Skin epidermis (tissue), 12 donors: Measurements from ENCODE around the gene TTC39C.
A peak's percentile ranks its signal among the peaks of the same experiment; 100 is the strongest.
"Not testable (repeated sequence)": the region's sequence is repeated elsewhere in the genome, so short reads cannot be mapped to it uniquely, and the experiment has no call there.

Source experiments
- H3K27ac ChIP-seq, 21 experiments: fragments of 200-600 bp; sonication (generic) in 11 of 21; one replicate each; pipeline ENCODE4 v1.5.0; 2020; ENCODE audit warnings: mild to moderate bottlenecking in 3 of 21, inconsistent platforms in 2 of 21, moderate library complexity in 2 of 21
- H3K4me3 ChIP-seq, 7 experiments: fragments of 200-600 bp; sonication (generic) in 2 of 7; one replicate each; pipeline ENCODE4 v1.5.0; 2020; ENCODE audit warnings: inconsistent platforms in 2 of 7, mild to moderate bottlenecking in 2 of 7, moderate library complexity in 1 of 7

TTC39C gene

GRCh38 chr18:24112874-24113615 lies 98.5 kb downstream of the TTC39C start:
- H3K27ac ChIP-seq: no peak overlapping the region

DNA sequence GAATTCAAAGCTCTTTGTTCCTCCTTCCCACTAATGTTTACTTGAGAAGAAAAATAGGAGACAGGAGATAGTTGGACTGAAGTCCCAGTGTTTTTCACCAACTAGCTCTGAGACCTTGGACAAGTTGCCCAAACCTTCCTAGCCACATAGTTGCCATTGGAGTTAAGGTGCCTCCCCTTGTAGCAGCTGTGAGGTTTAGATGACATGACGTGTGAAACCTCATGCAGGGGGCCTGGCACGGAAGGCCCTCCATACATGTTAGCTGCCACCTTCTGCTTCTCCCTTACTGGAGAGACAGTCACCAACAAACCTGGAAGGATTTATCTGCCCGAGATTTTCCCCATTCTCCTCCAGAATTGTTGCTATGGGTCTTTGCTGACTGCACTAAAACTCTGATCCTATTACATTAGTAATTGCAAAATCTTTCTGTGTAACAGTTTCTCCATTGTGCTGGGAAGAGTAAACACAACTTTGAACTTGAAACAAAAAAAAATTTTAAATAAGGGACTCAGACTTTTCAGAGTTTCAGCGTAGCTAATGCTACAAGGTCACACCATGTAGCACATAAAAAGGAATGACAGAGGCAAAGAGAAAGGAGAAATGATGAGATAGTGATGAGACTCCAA lies 100.5 kb downstream of the TTC39C start:
- H3K4me3 ChIP-seq: no peak overlapping the region
- H3K27ac ChIP-seq: no peak overlapping the region

More at GRCh38 chr18:24112874-24113615, 98.5 kb downstream of the TTC39C start:
- H3K4me3 ChIP-seq: no peak overlapping the region

DNA sequence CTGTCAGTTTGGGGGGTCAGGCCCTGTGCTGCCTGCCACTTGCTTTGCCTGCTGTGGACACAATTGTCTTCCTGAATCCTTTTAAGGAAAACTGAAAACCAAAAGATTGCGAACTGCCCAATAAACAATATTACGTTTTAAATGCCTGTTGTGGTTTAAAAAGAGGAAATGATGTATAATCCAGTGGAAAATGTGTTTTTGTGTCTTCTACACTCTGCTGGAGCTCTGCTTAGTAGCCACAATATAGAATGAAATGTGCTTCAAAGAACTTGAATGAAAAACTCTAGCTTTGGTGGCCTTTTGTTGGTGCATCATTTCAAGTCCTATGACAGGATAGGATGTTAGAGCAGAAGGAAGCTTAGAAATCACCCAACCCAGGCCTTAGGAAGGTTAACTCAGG lies 101.1 kb downstream of the TTC39C start:
- Histone ChIP-seq H3K4me3 (no peak overlapping the region), H3K27ac (no peak overlapping the region)

- Histone ChIP-seq H3K4me3 (no peak overlapping the region), H3K27ac (no peak overlapping the region)
Measured at GRCh38 chr18:24118750-24119577, 104.4 kb downstream of the TTC39C start.

- H3K27ac ChIP-seq: no peak overlapping the region
- no peak overlapping the region for H3K4me3 ChIP-seq
Measured at GRCh38 chr18:24120676-24121075, 106.1 kb downstream of the TTC39C start.

- no peak overlapping the region for H3K4me3 ChIP-seq
- H3K27ac ChIP-seq: no peak overlapping the region
Measured at GRCh38 chr18:24121625-24122024, 107.1 kb downstream of the TTC39C start.

- no peak overlapping the region for H3K4me3 ChIP-seq
- H3K27ac ChIP-seq: no peak overlapping the region
Measured at GRCh38 chr18:24126155-24126961, 111.8 kb downstream of the TTC39C start.

GRCh38 chr18:24127735-24128134 lies 113.2 kb downstream of the TTC39C start:
- H3K4me3 ChIP-seq: no peak overlapping the region
- no peak overlapping the region for H3K27ac ChIP-seq

- no peak overlapping the region for H3K27ac ChIP-seq
- no peak overlapping the region for H3K4me3 ChIP-seq
Measured at GRCh38 chr18:24128700-24129099, 114.1 kb downstream of the TTC39C start.

DNA sequence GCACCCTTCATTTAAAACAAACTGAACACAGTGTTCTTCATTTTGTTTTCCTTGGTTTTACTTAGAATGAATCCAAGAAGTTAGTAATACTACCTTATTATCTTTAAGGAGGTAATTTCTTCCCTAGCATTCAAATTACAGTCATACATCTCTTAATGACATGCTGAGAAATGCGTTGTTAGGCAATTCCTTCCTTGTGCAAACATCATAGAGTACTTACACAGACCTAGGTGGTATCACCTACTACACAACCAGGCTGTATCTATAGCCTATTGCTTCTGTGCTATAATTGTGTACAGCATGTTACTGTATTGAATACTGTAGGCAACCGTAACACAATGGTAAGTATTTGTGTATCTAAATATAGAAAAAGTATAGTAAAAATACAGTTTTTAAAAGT lies 115.9 kb downstream of the TTC39C start:
- Histone ChIP-seq H3K4me3 (no peak overlapping the region), H3K27ac (no peak overlapping the region)

DNA sequence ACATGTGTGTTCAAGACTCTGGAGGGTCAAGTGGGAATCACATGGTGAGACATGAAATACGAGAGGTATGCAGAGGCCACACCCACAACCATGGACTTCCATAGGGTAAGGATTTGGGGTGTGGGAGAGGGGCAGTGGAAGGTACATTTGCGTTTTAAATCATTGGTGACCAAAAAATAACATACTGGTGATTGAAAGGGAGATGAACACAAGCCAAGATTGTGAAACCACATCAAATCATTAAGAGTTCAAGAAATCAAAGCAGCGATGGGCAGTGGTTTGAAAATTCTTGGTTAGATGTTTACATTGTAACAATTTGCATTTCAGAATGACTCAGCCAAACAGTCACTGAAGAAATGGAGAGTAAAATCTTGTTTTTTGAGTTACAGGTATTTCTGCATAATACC lies 122.4 kb downstream of the TTC39C start:
- H3K27ac ChIP-seq: no peak overlapping the region
- no peak overlapping the region for H3K4me3 ChIP-seq

GRCh38 chr18:24138409-24138788 lies 123.8 kb downstream of the TTC39C start:
- H3K4me3 ChIP-seq: peak overlapping the region; percentile 43 to 66 (median 50)
- H3K27ac ChIP-seq: peak overlapping the region in 13 of 21 experiments; percentile 16 to 78 (median 46)

DNA sequence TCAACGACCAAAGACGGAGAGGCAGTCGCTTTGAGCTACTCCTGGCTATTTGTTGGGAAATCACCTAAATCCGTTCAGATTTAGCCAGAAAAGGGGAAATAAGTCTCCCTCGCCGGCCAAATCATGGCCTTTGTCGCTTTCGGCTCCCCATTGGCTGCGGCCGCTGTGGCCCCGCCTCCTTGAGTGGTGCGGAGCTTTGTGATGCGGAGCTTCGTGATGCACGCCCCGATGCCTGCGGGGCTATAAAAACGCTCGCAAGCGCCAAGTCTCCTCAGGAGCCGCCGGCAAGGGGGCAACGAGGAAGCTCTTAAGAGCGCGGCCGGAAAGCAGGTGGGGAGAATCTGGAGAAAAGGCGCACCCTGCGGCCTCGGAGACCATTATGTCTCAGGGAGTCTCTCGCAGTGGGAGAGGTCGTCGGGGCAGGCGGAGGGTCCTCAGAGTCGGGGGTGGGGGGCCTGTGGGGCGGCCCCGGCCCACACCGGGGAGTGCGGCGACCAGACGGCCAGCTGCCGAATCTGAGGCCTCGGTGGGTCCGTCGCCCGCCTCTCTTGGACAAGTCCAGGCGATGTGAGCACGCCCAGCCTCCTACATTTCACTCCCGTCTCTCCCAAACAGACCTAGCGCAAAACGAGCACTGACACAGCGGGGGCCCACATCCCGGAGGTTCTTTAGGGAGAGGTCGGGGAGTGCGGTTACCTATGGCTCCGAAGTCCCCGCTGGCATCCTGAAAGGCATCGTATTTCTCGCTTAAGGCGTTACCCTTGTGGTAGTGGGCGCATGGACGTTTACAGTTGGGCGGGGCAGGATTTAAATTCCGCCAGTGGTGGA lies 124.4 kb downstream of the TTC39C start, which contains the start of gene CABYR:
TSS of gene CABYR (plus strand) at position 274 of the 828 bp plus-strand sequence. CDS start 4,053 bp downstream, outside the sequence.
- peak within 1 kb of the TSS; percentile 43 to 66 (median 50) for H3K4me3 ChIP-seq
- H3K27ac ChIP-seq: peak within 1 kb of the TSS in 17 of 21 experiments; percentile 16 to 78 (median 48)

DNA sequence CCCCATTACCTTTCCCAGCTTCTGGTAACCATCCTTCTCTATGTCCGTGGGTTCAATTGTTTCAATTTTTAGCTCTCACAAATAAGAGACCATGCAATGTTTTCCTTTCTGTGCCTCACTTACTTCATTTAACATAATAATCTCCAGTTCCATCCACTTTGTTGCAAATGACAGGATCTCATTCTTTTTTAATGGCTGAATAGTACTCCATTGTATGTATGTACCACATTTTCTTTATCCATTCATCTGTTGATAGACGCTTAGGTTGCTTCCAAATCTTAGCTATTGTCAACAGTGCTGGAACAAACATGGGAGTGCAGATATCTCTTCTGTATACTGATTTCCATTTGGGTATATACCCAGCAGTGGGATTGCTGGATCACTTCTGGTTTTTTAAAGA lies 126.1 kb downstream of the TTC39C start:
- Histone ChIP-seq H3K4me3 (no peak overlapping the region), H3K27ac (no peak overlapping the region)

DNA sequence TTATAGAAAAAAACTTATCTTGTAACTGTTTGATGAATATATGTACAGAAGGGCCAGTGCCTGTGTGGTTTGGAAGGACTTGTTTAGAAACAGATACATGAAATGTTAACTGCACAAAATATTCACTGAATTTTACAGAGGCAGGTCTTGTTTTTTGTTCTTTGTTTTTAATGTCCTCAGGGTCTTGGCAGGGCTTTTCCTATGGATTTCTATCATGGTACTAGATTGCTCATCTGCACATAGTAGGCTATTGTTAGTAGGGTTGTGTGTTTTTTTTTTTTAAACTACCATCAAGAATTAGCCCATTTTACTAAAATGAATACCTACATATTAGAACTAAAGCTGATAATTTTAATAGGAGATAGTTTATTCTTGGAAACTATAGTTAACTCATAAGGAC lies 127.8 kb downstream of the TTC39C start:
- Histone ChIP-seq H3K4me3 (no peak overlapping the region), H3K27ac (no peak overlapping the region)

DNA sequence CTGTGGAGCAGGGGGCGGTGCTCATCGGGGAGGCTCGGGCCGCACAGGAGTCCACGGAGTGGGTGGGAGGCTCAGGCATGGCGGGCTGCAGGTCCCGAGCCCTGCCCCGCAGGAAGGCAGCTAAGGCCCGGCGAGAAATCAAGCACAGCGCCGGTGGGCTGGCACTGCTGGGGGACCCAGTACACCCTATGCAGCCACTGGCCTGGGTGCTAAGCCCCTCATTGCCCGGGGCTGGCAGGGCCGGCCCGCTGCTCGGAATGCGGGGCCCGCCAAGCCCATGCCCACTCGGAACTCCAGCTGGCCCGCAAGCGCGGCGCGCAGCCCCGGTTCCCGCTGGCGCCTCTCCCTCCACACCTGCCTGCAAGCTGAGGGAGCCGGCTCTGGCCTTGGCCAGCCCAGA lies 135.0 kb downstream of the TTC39C start:
- H3K4me3 ChIP-seq, H3K27ac ChIP-seq: not testable (repeated sequence)

- Histone ChIP-seq H3K4me3 (no peak overlapping the region), H3K27ac (no peak overlapping the region)
Measured at GRCh38 chr18:24153397-24153796, 138.8 kb downstream of the TTC39C start.

DNA sequence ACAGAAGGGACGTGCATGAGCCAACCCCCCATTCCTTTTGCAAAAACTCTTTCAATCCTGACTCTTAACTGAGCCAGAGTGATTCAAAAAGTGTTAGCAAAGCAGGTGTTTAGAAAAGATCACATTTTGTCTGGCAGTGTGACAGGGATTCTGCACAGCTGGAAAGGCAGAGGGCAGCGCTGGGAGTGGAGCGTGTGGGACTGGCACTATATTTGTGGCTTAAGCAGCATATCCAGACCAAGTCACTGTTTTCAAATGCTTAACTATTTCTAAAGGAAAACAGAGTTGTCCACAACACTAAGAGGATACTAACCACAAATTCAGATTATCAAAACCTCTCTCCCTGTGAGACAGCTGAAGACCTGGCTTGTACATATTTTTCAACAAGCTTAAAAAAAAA lies 143.3 kb downstream of the TTC39C start:
- no peak overlapping the region for H3K4me3 ChIP-seq
- no peak overlapping the region for H3K27ac ChIP-seq

DNA sequence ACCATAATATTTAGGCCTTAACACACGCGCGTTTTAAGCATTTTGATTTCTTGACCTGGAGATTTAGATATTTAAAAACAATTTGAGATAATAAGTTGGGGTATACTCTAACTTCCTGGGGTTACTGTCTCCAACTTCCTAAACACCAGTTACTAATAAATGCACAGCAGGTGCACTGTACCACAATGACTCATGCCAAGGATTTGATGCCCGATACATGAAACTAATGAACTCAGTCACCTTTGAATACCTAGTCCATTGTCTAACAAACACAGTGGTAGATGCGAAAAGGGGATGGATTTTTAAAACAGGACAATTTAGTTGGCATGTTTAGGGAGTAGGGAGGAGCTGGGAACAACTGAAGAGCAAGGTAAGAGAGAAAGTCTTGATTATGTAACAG lies 145.5 kb downstream of the TTC39C start:
- Histone ChIP-seq H3K4me3 (no peak overlapping the region), H3K27ac (no peak overlapping the region)
